Measurements from ENCODE around the gene ANXA8L1. TPM values are rescaled to one million over a fixed set of nuclear protein-coding genes. Genes with fewer than 3 reads are reported as not detected.
"Not testable (repeated sequence)": the region's sequence is repeated elsewhere in the genome, so short reads cannot be mapped to it uniquely, and the experiment has no call there.

ANXA8L1 gene, protein sequence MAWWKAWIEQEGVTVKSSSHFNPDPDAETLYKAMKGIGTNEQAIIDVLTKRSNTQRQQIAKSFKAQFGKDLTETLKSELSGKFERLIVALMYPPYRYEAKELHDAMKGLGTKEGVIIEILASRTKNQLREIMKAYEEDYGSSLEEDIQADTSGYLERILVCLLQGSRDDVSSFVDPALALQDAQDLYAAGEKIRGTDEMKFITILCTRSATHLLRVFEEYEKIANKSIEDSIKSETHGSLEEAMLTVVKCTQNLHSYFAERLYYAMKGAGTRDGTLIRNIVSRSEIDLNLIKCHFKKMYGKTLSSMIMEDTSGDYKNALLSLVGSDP
- total RNA-seq (38.0 and 54.0 TPM in 2 replicates), polyA plus RNA-seq (70.7 and 110 TPM in 2 replicates)

- WGBS (ENCODE audit: low lambda C conversion rate, missing lambda C conversion rate), result 56% methylated on average over 3 of the region's 11 CpGs
Observed at GRCh38 chr10:46375406-46375805, at the start of gene ANXA8L1. Gene ANXA8L1 (plus strand): TSS chr10:46375776. CDS start chr10:46375852, 76 bp downstream.

DNA sequence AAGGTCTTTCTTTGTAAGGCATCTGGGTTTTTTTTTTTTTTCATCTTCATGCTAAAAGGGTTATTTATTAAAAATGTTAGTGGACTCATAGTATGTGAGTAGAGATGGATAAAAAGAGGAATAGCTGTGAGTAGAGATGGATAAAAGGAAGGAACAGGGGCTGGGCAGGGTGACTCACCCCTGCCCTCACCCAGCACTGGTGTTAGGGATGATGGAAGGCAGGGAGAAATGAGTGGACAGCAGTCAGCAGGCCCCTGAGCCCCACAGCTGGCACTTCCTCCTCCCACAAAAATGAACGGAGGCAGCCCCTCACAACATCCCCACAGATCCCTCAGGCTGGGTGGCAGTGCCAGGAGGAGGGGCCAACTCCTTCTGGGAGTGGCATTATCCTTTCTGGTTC is 49.5 kb upstream of the ANXA8L1 start:
- H3K4me2 ChIP-seq, result no peak overlapping the region
- no peaks in the 10 kb centered on the region for H3K79me2 ChIP-seq
- H3K36me3 ChIP-seq (replicated peaks; ENCODE audit: insufficient read depth, low read depth), result no peaks in the 10 kb centered on the region
- WGBS (ENCODE audit: low lambda C conversion rate, missing lambda C conversion rate), result 90% methylated on average over 1 of the region's 1 CpG
- DNase-seq (ENCODE audit: low spot score), result no peak
- no peaks in the 10 kb centered on the region for H3K27me3 ChIP-seq
- H3K4me3 ChIP-seq, result no peak overlapping the region
- no peaks in the 10 kb centered on the region for H4K20me1 ChIP-seq (ENCODE audit: insufficient read depth, poor library complexity, severe bottlenecking)
- H3K27ac ChIP-seq, result no peak overlapping the region
- no peaks in the 10 kb centered on the region for H3K4me1 ChIP-seq (ENCODE audit: insufficient read depth)
- no peak for TF ChIP-seq CTCF (IDR thresholded peaks at IDR 0.05; ENCODE audit: poor library complexity)
- no peaks in the 10 kb centered on the region for H3K9me3 ChIP-seq (ENCODE audit: low read depth)
- H2AFZ ChIP-seq, result no peak overlapping the region
- no peaks in the 10 kb centered on the region for H3K9me2 ChIP-seq (replicated peaks; ENCODE audit: insufficient read depth)

More at GRCh38 chr10:46375406-46375805, at the start of gene ANXA8L1:
- not testable (repeated sequence) for H3K36me3 ChIP-seq (replicated peaks; ENCODE audit: insufficient read depth, low read depth); H4K20me1 ChIP-seq (ENCODE audit: insufficient read depth, poor library complexity, severe bottlenecking); H3K27ac ChIP-seq; H3K79me2 ChIP-seq; H3K4me1 ChIP-seq (ENCODE audit: insufficient read depth); H2AFZ ChIP-seq; DNase-seq (ENCODE audit: low spot score); H3K4me2 ChIP-seq; H3K9me2 ChIP-seq (replicated peaks; ENCODE audit: insufficient read depth); H3K9me3 ChIP-seq (ENCODE audit: low read depth); H3K27me3 ChIP-seq; H3K4me3 ChIP-seq

DNA sequence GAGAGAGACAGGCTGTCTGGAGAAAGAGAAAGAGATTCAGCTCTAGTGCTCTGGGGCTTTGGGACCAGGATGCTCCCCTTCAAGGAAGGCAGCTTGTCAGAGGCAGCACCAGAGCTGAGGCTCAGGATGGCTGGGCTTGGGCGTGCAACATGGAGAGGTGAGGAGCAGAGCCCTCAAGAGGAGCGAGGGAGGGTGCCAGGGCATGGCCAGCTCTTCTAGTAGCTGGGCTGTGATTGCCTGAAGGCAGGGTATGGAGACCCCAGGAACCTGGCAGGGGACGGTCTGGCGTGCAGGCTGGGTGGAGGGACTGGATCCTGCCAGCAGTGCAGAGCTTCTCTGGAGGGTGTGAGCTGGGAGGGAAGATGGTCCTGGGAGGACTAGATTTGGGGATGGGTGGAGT is 48.6 kb upstream of the ANXA8L1 start:
- Histone ChIP-seq H3K27ac (no peak overlapping the region), H3K36me3 (replicated peaks; ENCODE audit: insufficient read depth, low read depth) (no peaks in the 10 kb centered on the region), H3K4me1 (ENCODE audit: insufficient read depth) (no peaks in the 10 kb centered on the region), H3K4me2 (no peak overlapping the region), H4K20me1 (ENCODE audit: insufficient read depth, poor library complexity, severe bottlenecking) (no peaks in the 10 kb centered on the region), H2AFZ (no peak overlapping the region), H3K4me3 (no peak overlapping the region), H3K27me3 (no peaks in the 10 kb centered on the region), H3K79me2 (no peaks in the 10 kb centered on the region), H3K9me2 (replicated peaks; ENCODE audit: insufficient read depth) (no peaks in the 10 kb centered on the region), H3K9me3 (ENCODE audit: low read depth) (no peaks in the 10 kb centered on the region)
- DNase-seq (ENCODE audit: low spot score), result no peak
- TF ChIP-seq EZH2phosphoT487 (IDR thresholded peaks at IDR 0.05; ENCODE audit: low read depth, severe bottlenecking, unreplicated experiment) (no peak), CTCF (IDR thresholded peaks at IDR 0.05; ENCODE audit: poor library complexity) (no peak), EZH2 (IDR thresholded peaks at IDR 0.05; ENCODE audit: borderline replicate concordance) (no peak)
- 100% methylated on average over 4 of the region's 4 CpGs for WGBS (ENCODE audit: low lambda C conversion rate, missing lambda C conversion rate)

- H3K9me2 ChIP-seq (replicated peaks; ENCODE audit: insufficient read depth), result no peaks in the 10 kb centered on the region
- no peak for DNase-seq (ENCODE audit: low spot score)
- H3K27ac ChIP-seq, result no peak overlapping the region
- TF ChIP-seq EZH2 (IDR thresholded peaks at IDR 0.05; ENCODE audit: borderline replicate concordance) (no peak), EZH2phosphoT487 (IDR thresholded peaks at IDR 0.05; ENCODE audit: low read depth, severe bottlenecking, unreplicated experiment) (no peak), CTCF (IDR thresholded peaks at IDR 0.05; ENCODE audit: poor library complexity) (no peak)
- no peak overlapping the region for H3K4me3 ChIP-seq
- no peaks in the 10 kb centered on the region for H3K4me1 ChIP-seq (ENCODE audit: insufficient read depth)
- H3K79me2 ChIP-seq, result no peaks in the 10 kb centered on the region
- H3K4me2 ChIP-seq, result no peak overlapping the region
- no peaks in the 10 kb centered on the region for H3K36me3 ChIP-seq (replicated peaks; ENCODE audit: insufficient read depth, low read depth)
- no peaks in the 10 kb centered on the region for H3K27me3 ChIP-seq
- H3K9me3 ChIP-seq (ENCODE audit: low read depth), result no peaks in the 10 kb centered on the region
- 87% methylated on average over 5 of the region's 5 CpGs for WGBS (ENCODE audit: low lambda C conversion rate, missing lambda C conversion rate)
- no peaks in the 10 kb centered on the region for H4K20me1 ChIP-seq (ENCODE audit: insufficient read depth, poor library complexity, severe bottlenecking)
- H2AFZ ChIP-seq, result no peak overlapping the region
Observed at GRCh38 chr10:46327685-46328084, 47.9 kb upstream of the ANXA8L1 start.
